Heart left ventricle (tissue), 16 donors: ENCODE results near the gene METTL27. TPM values are rescaled to one million over a fixed set of nuclear protein-coding genes. Genes with fewer than 3 reads are reported as not detected.

Source experiments
- ATAC-seq, 4 donors: fragments of 200-7000 bp; cut with Tn5 transposase; one replicate each; pipeline ENCODE4 v1.9.1; 2020 to 2022; ENCODE audit warnings: moderate library complexity in 4 of 4, mild to moderate bottlenecking in 3 of 4, moderate number of reproducible peaks in 1 of 4
- DNase-seq, 5 donors: peaks; one replicate each; pipeline ENCODE4 v3.0.0-alpha.2; 2020
- H3K27ac ChIP-seq, 12 donors: fragments of 200-600 bp; sonication (generic) in 4 of 12; one replicate each; pipeline versions ENCODE4 v1.5.0 to v1.8.0; 2016 to 2022; ENCODE audit warnings: mild to moderate bottlenecking in 2 of 12
- H3K27me3 ChIP-seq, 9 donors: fragments of 200-600 bp; sonication (generic) in 2 of 9; one replicate each; pipeline versions ENCODE4 v1.5.1 to v1.8.0; 2016 to 2022; ENCODE audit warnings: mild to moderate bottlenecking in 3 of 9
- H3K36me3 ChIP-seq, 9 donors: fragments of 200-600 bp; sonication (generic) in 2 of 9; one replicate each; pipeline versions ENCODE4 v1.5.0 to v1.8.0; 2018 to 2022; ENCODE audit warnings: mild to moderate bottlenecking in 2 of 9
- H3K4me1 ChIP-seq, 12 donors: fragments of 200-600 bp; sonication (generic) in 4 of 12; one replicate each; pipeline versions ENCODE4 v1.5.0 to v1.8.0; 2016 to 2022; ENCODE audit warnings: mild to moderate bottlenecking in 3 of 12
- H3K4me3 ChIP-seq, 12 donors: fragments of 200-600 bp; sonication (generic) in 4 of 12; one replicate each; pipeline versions ENCODE4 v1.5.0 to v1.8.0; 2017 to 2022; ENCODE audit warnings: mild to moderate bottlenecking in 9 of 12, moderate library complexity in 4 of 12
- H3K9me3 ChIP-seq, 12 donors: fragments of 200-600 bp; sonication (generic) in 4 of 12; one replicate each; pipeline versions ENCODE4 v1.5.0 to v1.8.0; 2016 to 2022; ENCODE audit warnings: mild to moderate bottlenecking in 1 of 12
- CTCF ChIP-seq, 12 donors: fragments of 200-600 bp; sonication (generic) in 4 of 12; IDR thresholded peaks; one replicate each; pipeline versions ENCODE4 v1.5.0 to v1.8.0; 2018 to 2022; ENCODE audit warnings: antibody characterized with exemption in 12 of 12, mild to moderate bottlenecking in 5 of 12
- POLR2A ChIP-seq, 2 donors: fragments of 450-650 bp; IDR thresholded peaks; one replicate each; pipeline ENCODE4 v1.6.1; 2017; ENCODE audit warnings: antibody characterized with exemption in 2 of 2, mild to moderate bottlenecking in 2 of 2, moderate library complexity in 2 of 2
- WGBS, 4 donors: extraction: QIAGEN DNeasy Blood & Tissue Kit in 2 of 4; methylation state at CpG; one replicate each; pipeline versions ENCODE4 v1.1.5 to v1.1.7; 2013 to 2018; 5-methylcytosine and 5-hydroxymethylcytosine counted together
- intact Hi-C, 10 donors: fragments of 100-400 bp; cut with DNase I; formaldehyde crosslinking; loops; one replicate each; pipeline versions ENCODE4 v1.11.1 to v1.14.2; 2022
- polyA plus RNA-seq, 2 donors: library from polyadenylated mRNA; stranded (reverse); fragments of 200-250 nt; gene quantifications; one replicate each; pipeline ENCODE4 v1.2.3, GENCODE V29; 2013
- total RNA-seq, 9 donors: library from RNA; depleted of rRNA in 2 of 9; stranded (reverse); fragments of >200 nt in 2 of 9; fragmentation: NEBNext Ultra II Directional in 3 of 9; extraction: Animal tissue kit (Norgen Biotek cat#: 25700) in 3 of 9; gene quantifications; one replicate each; pipeline versions ENCODE4 v1.1.0 to v1.2.4, GENCODE V29; 2016 to 2023
- donor health status: ischemic (EF 13 %, LVEDD 7.1; RV severe dilation, severe dysfunction).
- donor health status: healthy with polysubstance abuse.
- donor health status: DM: no; HTN: yes; CAD: no.
- donor health status: DM: no; HTN: no; CAD: no.
- donor health status: ischemic (EF 25% LVEDD 6.9; RV normal size, moderate dysfunction).
- donor health status: ischemic (EF 25% LVEDD 5.7; RV mildly dilated, moderate dysfunction).
- donor health status: healthy.
- donor health status: DM: yes; HTN: yes; CAD: no.
- donor health status: ischemic (EF 35%, LVEDD 5.7; RV mildly dilated, moderate dysfunction).
- donor health status: nonischemic (EF 11% LVEDD 7.7; RV severe dilation, severe dysfunction).
- donor health status: DM: yes; HTN: yes; CAD: no.
- donor health status: PGD.
- donor health status: ischemic (EF 29% LVEDD 5.4; RV normal size, mild dysfunction).
- donor health status: nonischemic (EF 23%, LVEDD 6.1; RV moderate dilation, normal function).

Gene METTL27
- total and polyA plus RNA-seq, 11 donors: 0.12 to 2.7 (median 0.65) TPM; not detected in 4

- TF ChIP-seq POLR2A (IDR thresholded peaks at IDR 0.05) (no peak), CTCF (IDR thresholded peaks at IDR 0.05) (no peak)
- DNase-seq (no peak), ATAC-seq (no peak)
- H3K4me3 ChIP-seq: no peak overlapping the region
- 78 to 89% (median 82%) methylated on average over 7 of the region's 7 CpGs for WGBS, 4 donors
- H3K4me1 ChIP-seq: no peaks in the 10 kb centered on the region
- H3K36me3 ChIP-seq: no peaks in the 10 kb centered on the region
- intact Hi-C loops: no loop called here
- H3K27me3 ChIP-seq: peaks cover 0 to 7% (median 0%) of the 10 kb centered on the region in 9 donors
- H3K27ac ChIP-seq: no peak overlapping the region
- no peaks in the 10 kb centered on the region for H3K9me3 ChIP-seq
These were observed 22.3 kb downstream of the METTL27 start for GRCh38 chr7:73820013-73820412.

DNA sequence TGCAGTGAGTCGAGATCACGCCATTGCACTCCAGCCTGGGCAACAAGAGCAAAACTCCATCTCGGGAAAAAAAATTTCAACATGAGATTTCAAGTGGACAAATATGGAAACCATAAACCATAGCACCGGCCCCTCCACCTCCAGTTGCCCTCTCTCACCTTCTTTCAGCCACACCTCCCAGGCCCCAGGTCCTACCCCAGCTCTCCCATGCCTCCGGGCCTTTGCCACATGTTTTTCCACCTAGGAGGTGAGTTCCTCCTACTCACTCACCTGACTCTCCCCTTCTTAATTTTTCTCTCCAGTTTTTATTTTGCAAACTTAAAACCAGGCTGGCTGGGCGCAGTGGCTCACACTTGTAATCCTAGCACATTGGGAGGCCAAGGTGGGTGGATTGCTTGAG, 25.2 kb downstream of the METTL27 start:
- H3K9me3 ChIP-seq: peaks cover 0 to 12% (median 0%) of the 10 kb centered on the region in 12 donors

GRCh38 chr7:73815436-73815835, 26.9 kb downstream of the METTL27 start:
- peaks cover 0 to 11% (median 6%) of the 10 kb centered on the region in 9 donors for H3K27me3 ChIP-seq
- no peak for TF ChIP-seq POLR2A (IDR thresholded peaks at IDR 0.05)
- no peak for TF ChIP-seq CTCF (IDR thresholded peaks at IDR 0.05)

More for the DNA sequence above, 25.2 kb downstream of the METTL27 start:
- H3K4me3 ChIP-seq: no peak overlapping the region
- TF ChIP-seq CTCF (IDR thresholded peaks at IDR 0.05) (no peak), POLR2A (IDR thresholded peaks at IDR 0.05) (no peak)
- WGBS, 4 donors: 90 to 96% (median 93%) methylated on average over 6 of the region's 6 CpGs
- intact Hi-C loops: no loop called here
- no peaks in the 10 kb centered on the region for H3K36me3 ChIP-seq
- no peak overlapping the region for H3K27ac ChIP-seq
- DNase-seq: no peak
- H3K4me1 ChIP-seq: no peaks in the 10 kb centered on the region
- no peak for ATAC-seq
- no peaks in the 10 kb centered on the region for H3K27me3 ChIP-seq

DNA sequence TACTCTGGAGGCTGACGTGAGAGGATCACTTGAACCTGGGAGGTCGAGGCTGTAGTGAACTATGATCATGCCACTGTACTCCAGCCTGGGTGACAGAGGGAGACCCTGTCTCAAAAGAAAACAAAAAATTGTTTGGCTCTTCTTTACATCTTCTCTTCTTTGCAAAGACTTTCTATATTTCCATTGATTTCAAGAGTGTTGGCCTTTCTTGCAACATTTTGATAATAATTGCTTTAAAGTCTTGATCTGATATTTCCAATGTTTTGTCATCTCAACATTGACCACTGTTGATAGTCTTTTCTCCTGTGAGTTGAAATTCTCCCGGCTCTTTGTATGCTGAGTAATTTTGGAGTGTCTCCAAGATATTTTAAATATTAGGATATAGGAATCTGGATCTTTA, 29.3 kb downstream of the METTL27 start:
- H3K4me1 ChIP-seq: no peaks in the 10 kb centered on the region
- no peak for ATAC-seq

More at GRCh38 chr7:73815436-73815835, 26.9 kb downstream of the METTL27 start:
- DNase-seq: no peak
- no peaks in the 10 kb centered on the region for H3K4me1 ChIP-seq
- peaks cover 0 to 12% (median 0%) of the 10 kb centered on the region in 12 donors for H3K9me3 ChIP-seq
- H3K4me3 ChIP-seq: no peak overlapping the region
- 74 to 86% (median 78%) methylated on average over 8 of the region's 8 CpGs for WGBS, 4 donors
- H3K36me3 ChIP-seq: no peaks in the 10 kb centered on the region
- ATAC-seq: no peak
- intact Hi-C loops: no loop called here
- H3K27ac ChIP-seq: no peak overlapping the region

More for the DNA sequence above, 29.3 kb downstream of the METTL27 start:
- intact Hi-C loops: loop anchor here in 2 of 10 donors (1.0 to 2.0 kb wide), 2 partner anchors 42 kb away; no protein-coding TSS in a partner anchor
- WGBS, 4 donors: 82 to 94% (median 83%) methylated on average over 3 of the region's 3 CpGs
- no peak overlapping the region for H3K27ac ChIP-seq
- TF ChIP-seq CTCF (IDR thresholded peaks at IDR 0.05): no peak
- no peak for TF ChIP-seq POLR2A (IDR thresholded peaks at IDR 0.05)
- peaks cover 0 to 12% (median 0%) of the 10 kb centered on the region in 12 donors for H3K9me3 ChIP-seq
- peaks cover 0 to 13% (median 6%) of the 10 kb centered on the region in 9 donors for H3K27me3 ChIP-seq
- H3K4me3 ChIP-seq: no peak overlapping the region
- H3K36me3 ChIP-seq: no peaks in the 10 kb centered on the region
- DNase-seq: no peak
